ENCODE results near the gene TPBGL.

The TPBGL gene

GRCh38 chr11:75246006-75246670, 5.6 kb downstream of the TPBGL start:
- H3K36me3 ChIP-seq (ENCODE audit: control insufficient read depth, insufficient read depth, low read length): no peaks in the 10 kb centered on the region
- WGBS, 2 experiments: 86 to 88% methylated on average over 7 of the region's 7 CpGs
- no peaks in the 10 kb centered on the region for H3K9me3 ChIP-seq (ENCODE audit: control insufficient read depth, low read length)
- H3K27me3 ChIP-seq (ENCODE audit: control insufficient read depth, insufficient read depth, low read length, poor library complexity, severe bottlenecking): peaks cover 43% of the 10 kb centered on the region
- H3K4me3 ChIP-seq (ENCODE audit: insufficient read depth, low read depth, low read length): no peak overlapping the region
- H3K4me1 ChIP-seq (ENCODE audit: control insufficient read depth, insufficient read depth, low read length): no peaks in the 10 kb centered on the region
- no peak overlapping the region for H3K27ac ChIP-seq (ENCODE audit: insufficient read depth, low read depth, low read length, poor library complexity, severe bottlenecking)

DNA sequence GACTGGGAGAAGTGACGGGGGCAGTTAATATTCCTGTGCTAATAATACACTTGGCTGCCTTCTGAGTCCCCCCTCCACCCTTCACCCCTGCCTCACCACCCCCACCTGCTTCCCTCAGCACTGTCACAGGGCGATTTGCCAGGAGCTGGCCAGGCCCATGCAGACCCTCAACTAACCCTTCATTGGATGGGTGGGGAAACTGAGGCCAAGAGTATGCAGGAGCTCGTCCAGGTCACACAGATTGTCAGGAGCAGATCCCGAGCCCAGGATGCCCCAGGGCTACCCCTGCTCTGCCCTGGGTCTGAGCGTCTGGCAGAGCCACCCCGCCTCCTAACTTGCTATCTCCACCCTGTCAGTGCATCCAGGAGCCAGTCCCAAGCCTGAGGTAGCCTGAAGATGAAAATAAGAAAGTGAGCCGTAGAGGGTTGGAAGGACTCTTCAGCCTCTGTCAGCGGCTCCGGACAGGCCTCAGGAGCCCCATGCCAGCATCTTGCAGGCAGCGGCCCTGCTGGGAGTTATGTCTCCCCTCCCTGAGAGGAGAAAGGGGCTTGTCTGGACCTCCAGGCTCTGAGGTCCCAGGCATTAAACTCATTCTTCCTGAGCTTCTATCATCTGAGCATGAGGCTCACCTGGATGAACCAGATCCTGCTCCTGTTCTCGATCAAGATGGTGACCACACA, 6.2 kb downstream of the TPBGL start:
- Histone ChIP-seq H3K4me1 (ENCODE audit: control insufficient read depth, insufficient read depth, low read length) (no peaks in the 10 kb centered on the region), H3K27ac (ENCODE audit: insufficient read depth, low read depth, low read length, poor library complexity, severe bottlenecking) (no peak overlapping the region), H3K36me3 (ENCODE audit: control insufficient read depth, insufficient read depth, low read length) (no peaks in the 10 kb centered on the region), H3K27me3 (ENCODE audit: control insufficient read depth, insufficient read depth, low read length, poor library complexity, severe bottlenecking) (peaks cover 37% of the 10 kb centered on the region), H3K9me3 (ENCODE audit: control insufficient read depth, low read length) (no peaks in the 10 kb centered on the region), H3K4me3 (ENCODE audit: insufficient read depth, low read depth, low read length) (no peak overlapping the region)
- 91 to 92% methylated on average over 11 of the region's 11 CpGs for WGBS, 2 experiments

DNA sequence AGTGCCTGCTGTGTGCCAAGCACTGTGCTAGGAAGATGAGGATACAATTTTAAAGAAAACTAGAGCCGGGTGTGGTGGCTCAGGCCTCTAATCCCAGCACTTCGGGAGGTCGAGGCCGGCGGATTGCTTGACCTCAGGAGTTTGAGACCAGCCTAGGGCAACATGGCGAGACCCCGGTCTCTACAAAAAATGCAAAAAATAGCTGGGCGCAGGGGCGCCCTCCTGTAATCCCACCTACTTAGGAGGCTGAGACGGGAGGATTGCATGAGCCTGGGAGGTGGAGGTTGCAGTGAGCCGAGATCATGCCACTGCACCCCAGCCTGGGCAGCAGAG, 8.3 kb downstream of the TPBGL start:
- WGBS, 2 experiments: 46 to 47% methylated on average over 11 of the region's 11 CpGs
- Histone ChIP-seq H3K27ac (ENCODE audit: insufficient read depth, low read depth, low read length, poor library complexity, severe bottlenecking) (no peak overlapping the region), H3K4me1 (ENCODE audit: control insufficient read depth, insufficient read depth, low read length) (no peaks in the 10 kb centered on the region), H3K27me3 (ENCODE audit: control insufficient read depth, insufficient read depth, low read length, poor library complexity, severe bottlenecking) (peaks cover 16% of the 10 kb centered on the region), H3K36me3 (ENCODE audit: control insufficient read depth, insufficient read depth, low read length) (no peaks in the 10 kb centered on the region), H3K9me3 (ENCODE audit: control insufficient read depth, low read length) (no peaks in the 10 kb centered on the region), H3K4me3 (ENCODE audit: insufficient read depth, low read depth, low read length) (no peak overlapping the region)

DNA sequence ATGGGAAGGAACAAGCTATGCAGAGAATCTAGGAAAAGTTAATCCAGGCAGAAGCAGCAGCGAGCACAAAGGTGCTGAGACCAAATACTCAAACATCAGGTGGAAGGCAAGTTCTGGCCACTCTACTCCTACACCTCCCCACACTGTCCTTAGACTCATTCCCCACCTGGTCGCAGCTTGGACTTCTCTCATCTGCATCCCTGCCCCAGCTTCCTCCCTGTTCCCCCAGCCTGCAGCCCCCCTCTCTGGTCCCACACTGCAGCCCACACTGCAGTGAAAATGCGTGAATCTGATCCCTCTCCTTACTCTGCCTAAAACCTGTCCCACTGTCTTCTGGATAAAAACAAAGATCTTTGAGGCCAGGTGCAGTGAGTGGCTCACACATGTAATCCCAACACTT, 9.1 kb downstream of the TPBGL start:
- Histone ChIP-seq H3K4me3 (ENCODE audit: insufficient read depth, low read depth, low read length) (no peak overlapping the region), H3K36me3 (ENCODE audit: control insufficient read depth, insufficient read depth, low read length) (no peaks in the 10 kb centered on the region), H3K9me3 (ENCODE audit: control insufficient read depth, low read length) (no peaks in the 10 kb centered on the region), H3K27ac (ENCODE audit: insufficient read depth, low read depth, low read length, poor library complexity, severe bottlenecking) (no peak overlapping the region), H3K4me1 (ENCODE audit: control insufficient read depth, insufficient read depth, low read length) (no peaks in the 10 kb centered on the region), H3K27me3 (ENCODE audit: control insufficient read depth, insufficient read depth, low read length, poor library complexity, severe bottlenecking) (peaks cover 8% of the 10 kb centered on the region)
- WGBS, 2 experiments: 64 to 65% methylated on average over 3 of the region's 3 CpGs

GRCh38 chr11:75254326-75254725, 13.8 kb downstream of the TPBGL start:
- Histone ChIP-seq H3K9me3 (ENCODE audit: control insufficient read depth, low read length) (no peaks in the 10 kb centered on the region), H3K27me3 (ENCODE audit: control insufficient read depth, insufficient read depth, low read length, poor library complexity, severe bottlenecking) (no peaks in the 10 kb centered on the region), H3K4me3 (ENCODE audit: insufficient read depth, low read depth, low read length) (no peak overlapping the region)

GRCh38 chr11:75260396-75261170, 20.0 kb downstream of the TPBGL start:
- H3K4me1 ChIP-seq (ENCODE audit: control insufficient read depth, insufficient read depth, low read length): no peaks in the 10 kb centered on the region
- H3K27me3 ChIP-seq (ENCODE audit: control insufficient read depth, insufficient read depth, low read length, poor library complexity, severe bottlenecking): no peaks in the 10 kb centered on the region
- H3K4me3 ChIP-seq (ENCODE audit: insufficient read depth, low read depth, low read length): no peak overlapping the region
- H3K27ac ChIP-seq (ENCODE audit: insufficient read depth, low read depth, low read length, poor library complexity, severe bottlenecking): no peak overlapping the region
- no peaks in the 10 kb centered on the region for H3K9me3 ChIP-seq (ENCODE audit: control insufficient read depth, low read length)
- 83 to 86% methylated on average over 10 of the region's 10 CpGs for WGBS, 2 experiments
- H3K36me3 ChIP-seq (ENCODE audit: control insufficient read depth, insufficient read depth, low read length): no peaks in the 10 kb centered on the region

More at GRCh38 chr11:75254326-75254725, 13.8 kb downstream of the TPBGL start:
- Histone ChIP-seq H3K4me1 (ENCODE audit: control insufficient read depth, insufficient read depth, low read length) (no peaks in the 10 kb centered on the region), H3K27ac (ENCODE audit: insufficient read depth, low read depth, low read length, poor library complexity, severe bottlenecking) (no peak overlapping the region), H3K36me3 (ENCODE audit: control insufficient read depth, insufficient read depth, low read length) (no peaks in the 10 kb centered on the region)

DNA sequence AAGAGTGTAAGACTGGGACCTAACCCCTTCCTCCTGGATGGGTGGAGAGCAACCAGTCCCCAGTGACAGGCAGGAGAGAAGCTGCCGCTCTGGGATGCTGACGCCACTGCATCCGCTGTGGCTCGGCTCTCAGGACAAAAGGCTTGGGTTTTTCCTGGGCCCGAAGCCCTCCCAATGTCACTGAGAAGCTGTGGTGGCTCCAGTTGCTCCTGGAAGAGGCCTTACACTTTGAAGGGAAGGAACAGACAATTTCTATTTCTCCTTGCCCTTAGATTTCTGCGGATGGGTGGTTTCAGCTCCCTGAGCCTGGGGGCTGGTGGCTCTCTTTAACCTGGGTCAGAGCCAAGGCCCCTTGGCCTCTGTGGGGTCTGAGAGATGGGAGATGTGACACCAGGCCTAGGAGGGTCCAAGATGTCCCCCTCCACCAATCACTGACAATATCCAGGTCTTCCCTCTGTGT, 21.4 kb downstream of the TPBGL start:
- Histone ChIP-seq H3K36me3 (ENCODE audit: control insufficient read depth, insufficient read depth, low read length) (no peaks in the 10 kb centered on the region), H3K4me3 (ENCODE audit: insufficient read depth, low read depth, low read length) (no peak overlapping the region), H3K4me1 (ENCODE audit: control insufficient read depth, insufficient read depth, low read length) (no peaks in the 10 kb centered on the region), H3K27ac (ENCODE audit: insufficient read depth, low read depth, low read length, poor library complexity, severe bottlenecking) (no peak overlapping the region), H3K9me3 (ENCODE audit: control insufficient read depth, low read length) (no peaks in the 10 kb centered on the region), H3K27me3 (ENCODE audit: control insufficient read depth, insufficient read depth, low read length, poor library complexity, severe bottlenecking) (no peaks in the 10 kb centered on the region)
- 92% methylated on average over 6 of the region's 6 CpGs for WGBS, 2 experiments

DNA sequence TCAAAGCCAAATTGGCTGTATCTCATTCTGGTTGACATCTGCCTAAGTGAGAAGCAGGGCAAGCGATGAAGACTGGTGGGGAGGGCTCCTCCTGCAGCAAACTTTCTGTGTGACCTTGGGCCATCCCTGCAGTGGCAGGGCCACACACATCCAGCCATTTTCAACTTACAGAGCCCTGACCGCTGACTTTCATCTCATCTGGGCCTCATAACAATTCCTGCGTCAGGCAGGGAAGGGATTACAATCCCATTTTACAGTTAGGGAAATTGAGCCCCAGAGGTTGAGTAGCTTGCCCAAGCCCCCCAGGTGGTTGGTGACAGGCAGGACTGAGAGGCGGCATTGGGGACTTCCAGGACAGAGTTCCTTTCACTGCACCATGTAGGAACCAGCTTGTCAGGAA, 21.9 kb downstream of the TPBGL start:
- WGBS, 2 experiments: 94 to 95% methylated on average over 4 of the region's 4 CpGs
- no peak overlapping the region for H3K4me3 ChIP-seq (ENCODE audit: insufficient read depth, low read depth, low read length)
- no peaks in the 10 kb centered on the region for H3K27me3 ChIP-seq (ENCODE audit: control insufficient read depth, insufficient read depth, low read length, poor library complexity, severe bottlenecking)
- H3K36me3 ChIP-seq (ENCODE audit: control insufficient read depth, insufficient read depth, low read length): no peaks in the 10 kb centered on the region
- no peak overlapping the region for H3K27ac ChIP-seq (ENCODE audit: insufficient read depth, low read depth, low read length, poor library complexity, severe bottlenecking)
- H3K9me3 ChIP-seq (ENCODE audit: control insufficient read depth, low read length): no peaks in the 10 kb centered on the region
- no peaks in the 10 kb centered on the region for H3K4me1 ChIP-seq (ENCODE audit: control insufficient read depth, insufficient read depth, low read length)

DNA sequence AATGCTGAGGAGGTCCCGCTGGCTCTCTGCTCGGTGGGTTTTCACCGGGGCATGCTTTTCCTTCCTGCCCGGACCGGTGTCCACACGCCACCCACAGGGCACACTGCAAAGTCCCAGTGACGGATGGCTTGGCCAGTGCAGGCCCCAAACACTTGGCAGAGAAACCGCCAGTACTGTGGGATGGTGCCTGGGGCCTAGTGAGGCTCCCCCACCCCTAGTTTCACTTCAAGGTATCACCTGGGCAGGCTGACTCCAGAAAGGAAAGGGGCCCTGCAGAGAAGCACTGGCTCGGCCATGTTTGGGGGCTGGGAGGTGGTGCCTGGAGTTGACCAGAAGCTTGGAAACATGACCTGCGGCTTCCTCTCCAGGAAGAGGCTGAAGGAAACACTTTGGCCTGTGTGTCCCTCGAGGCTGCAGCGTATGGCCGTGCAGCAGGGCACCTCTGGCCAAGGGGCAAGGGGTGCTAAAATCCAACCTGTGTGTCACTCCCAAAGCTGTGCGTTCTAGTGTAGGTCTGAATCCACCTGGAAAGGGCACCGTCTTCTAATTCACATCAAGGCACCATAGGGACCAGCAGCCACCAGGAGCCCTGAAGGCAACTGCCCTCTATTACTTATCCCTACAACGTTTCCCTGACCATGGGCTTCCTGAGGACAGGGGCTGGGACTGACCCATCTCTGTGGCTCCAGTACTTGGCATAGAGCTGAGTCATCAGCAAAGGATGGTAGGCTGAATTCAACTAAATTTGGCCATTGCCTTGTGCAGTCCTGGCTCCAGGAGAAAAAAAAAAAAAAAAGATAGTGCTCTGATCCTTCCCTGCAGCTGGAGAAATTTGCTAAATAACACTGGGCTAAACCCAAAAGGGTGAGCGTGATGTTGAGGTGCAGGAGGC, 22.6 kb downstream of the TPBGL start:
- no peaks in the 10 kb centered on the region for H3K27me3 ChIP-seq (ENCODE audit: control insufficient read depth, insufficient read depth, low read length, poor library complexity, severe bottlenecking)
- H3K4me1 ChIP-seq (ENCODE audit: control insufficient read depth, insufficient read depth, low read length): no peaks in the 10 kb centered on the region
- H3K27ac ChIP-seq (ENCODE audit: insufficient read depth, low read depth, low read length, poor library complexity, severe bottlenecking): no peak overlapping the region
- H3K36me3 ChIP-seq (ENCODE audit: control insufficient read depth, insufficient read depth, low read length): no peaks in the 10 kb centered on the region
- no peaks in the 10 kb centered on the region for H3K9me3 ChIP-seq (ENCODE audit: control insufficient read depth, low read length)
- H3K4me3 ChIP-seq (ENCODE audit: insufficient read depth, low read depth, low read length): no peak overlapping the region
- WGBS, 2 experiments: 91 to 92% methylated on average over 17 of the region's 17 CpGs
